ENCODE data around the gene CERS5. TPM values are rescaled to one million over a fixed set of nuclear protein-coding genes. Genes with fewer than 3 reads are reported as not detected.

Gene CERS5
- total RNA-seq, 1 donor from 2014 or later, result 64.9 TPM

DNA sequence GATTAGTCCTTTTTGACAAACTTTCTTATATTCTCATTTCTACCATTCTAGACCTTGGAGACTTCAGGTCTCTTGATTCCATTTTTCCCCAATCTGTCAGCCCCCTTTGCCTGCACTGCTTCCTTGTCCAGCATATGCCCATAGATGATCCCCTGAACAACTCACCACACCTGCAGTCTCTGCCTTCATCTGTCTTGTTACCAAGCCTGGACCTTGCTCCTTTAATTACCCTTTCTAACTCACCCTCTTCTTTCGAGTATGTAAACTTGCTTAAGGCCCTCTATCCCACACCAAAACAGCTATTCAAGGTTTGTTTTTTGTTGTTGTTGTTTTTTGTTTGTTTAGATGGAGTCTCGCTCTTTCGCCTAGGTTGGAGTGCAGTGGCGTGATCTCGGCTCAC is 45.5 kb downstream of the CERS5 start:
- Mint-ChIP-seq H3K9me3 (no peaks in the 10 kb centered on the region), H3K4me1 (peaks cover 32% of the 10 kb centered on the region), H3K4me3 (no peak overlapping the region), H3K27ac (no peak overlapping the region), H3K27me3 (no peaks in the 10 kb centered on the region), H3K36me3 (ENCODE audit: low read depth) (peaks cover 73% of the 10 kb centered on the region)
- intact Hi-C loops (cut with micrococcal nuclease), result no loop called here
- POLR2A ChIA-PET, result interaction anchor here (1.3 kb wide), 1 partner anchor 46 kb away, joined by 4 read pairs; the partner anchor contains the start of gene CERS5
- TF ChIP-seq, protein P1, sequence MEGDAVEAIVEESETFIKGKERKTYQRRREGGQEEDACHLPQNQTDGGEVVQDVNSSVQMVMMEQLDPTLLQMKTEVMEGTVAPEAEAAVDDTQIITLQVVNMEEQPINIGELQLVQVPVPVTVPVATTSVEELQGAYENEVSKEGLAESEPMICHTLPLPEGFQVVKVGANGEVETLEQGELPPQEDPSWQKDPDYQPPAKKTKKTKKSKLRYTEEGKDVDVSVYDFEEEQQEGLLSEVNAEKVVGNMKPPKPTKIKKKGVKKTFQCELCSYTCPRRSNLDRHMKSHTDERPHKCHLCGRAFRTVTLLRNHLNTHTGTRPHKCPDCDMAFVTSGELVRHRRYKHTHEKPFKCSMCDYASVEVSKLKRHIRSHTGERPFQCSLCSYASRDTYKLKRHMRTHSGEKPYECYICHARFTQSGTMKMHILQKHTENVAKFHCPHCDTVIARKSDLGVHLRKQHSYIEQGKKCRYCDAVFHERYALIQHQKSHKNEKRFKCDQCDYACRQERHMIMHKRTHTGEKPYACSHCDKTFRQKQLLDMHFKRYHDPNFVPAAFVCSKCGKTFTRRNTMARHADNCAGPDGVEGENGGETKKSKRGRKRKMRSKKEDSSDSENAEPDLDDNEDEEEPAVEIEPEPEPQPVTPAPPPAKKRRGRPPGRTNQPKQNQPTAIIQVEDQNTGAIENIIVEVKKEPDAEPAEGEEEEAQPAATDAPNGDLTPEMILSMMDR (IDR thresholded peaks at IDR 0.05), result no peak
- DNase-seq (no peak), ATAC-seq (ENCODE audit: low read depth) (no peak)
- CTCF ChIA-PET, result no interaction called here

DNA sequence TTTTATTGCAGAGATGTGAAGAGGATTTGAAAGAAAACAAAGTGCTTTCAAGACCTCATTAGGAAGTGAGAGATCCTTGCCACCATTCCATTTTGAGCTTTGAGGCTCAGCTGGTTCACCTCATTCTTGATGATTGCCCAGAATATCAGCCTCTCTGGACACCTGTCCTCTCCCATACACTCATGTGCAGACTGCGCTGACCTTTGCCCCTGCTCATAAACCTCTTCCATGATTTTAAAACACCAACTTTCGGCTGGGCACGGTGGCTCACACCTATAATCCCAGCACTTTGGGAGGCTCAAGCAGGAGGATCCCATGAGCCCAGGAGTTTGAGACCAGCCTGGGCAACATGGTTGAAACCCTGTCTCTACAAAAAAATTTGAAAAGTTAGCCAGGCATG is 46.2 kb downstream of the CERS5 start:
- ChIA-PET CTCF (no interaction called here), POLR2A (no interaction called here)
- ATAC-seq (ENCODE audit: low read depth) (no peak), DNase-seq (no peak)
- H3K27me3 Mint-ChIP-seq, result no peaks in the 10 kb centered on the region
- H3K4me3 Mint-ChIP-seq, result no peak overlapping the region
- H3K4me1 Mint-ChIP-seq, result peaks cover 36% of the 10 kb centered on the region
- intact Hi-C loops (cut with micrococcal nuclease), result no loop called here
- H3K27ac Mint-ChIP-seq, result no peak overlapping the region
- H3K9me3 Mint-ChIP-seq, result no peaks in the 10 kb centered on the region
- H3K36me3 Mint-ChIP-seq (ENCODE audit: low read depth), result peaks cover 78% of the 10 kb centered on the region
- TF ChIP-seq, protein P1 (IDR thresholded peaks at IDR 0.05), result no peak

DNA sequence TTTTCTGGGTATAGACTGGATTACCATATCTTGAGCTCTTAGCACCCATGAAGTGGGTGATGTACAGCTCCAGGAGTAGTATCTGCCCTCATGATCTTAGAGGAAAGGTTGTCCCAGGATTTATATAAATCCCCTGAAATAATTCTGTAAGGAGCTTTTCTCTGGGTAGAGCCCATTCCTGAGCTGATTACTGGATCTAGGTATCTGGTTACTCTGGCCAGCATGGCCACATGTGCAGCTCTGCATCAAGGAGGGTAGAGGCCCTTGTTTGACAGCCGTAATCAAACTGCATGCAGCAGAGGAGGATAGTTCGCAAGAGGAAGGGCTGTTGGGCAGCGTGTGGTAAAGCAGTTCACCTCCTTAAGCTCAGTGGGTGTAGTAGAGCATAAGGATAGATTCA is 46.6 kb downstream of the CERS5 start:
- Mint-ChIP-seq H3K4me1 (peaks cover 36% of the 10 kb centered on the region), H3K27me3 (no peaks in the 10 kb centered on the region), H3K27ac (no peak overlapping the region), H3K4me3 (no peak overlapping the region), H3K9me3 (no peaks in the 10 kb centered on the region), H3K36me3 (ENCODE audit: low read depth) (peaks cover 79% of the 10 kb centered on the region)
- ChIA-PET POLR2A (no interaction called here), CTCF (no interaction called here)
- DNase-seq, result no peak
- intact Hi-C loops (cut with micrococcal nuclease), result no loop called here
- ATAC-seq (ENCODE audit: low read depth), result no peak
- TF ChIP-seq, protein P1 (IDR thresholded peaks at IDR 0.05), result no peak

DNA sequence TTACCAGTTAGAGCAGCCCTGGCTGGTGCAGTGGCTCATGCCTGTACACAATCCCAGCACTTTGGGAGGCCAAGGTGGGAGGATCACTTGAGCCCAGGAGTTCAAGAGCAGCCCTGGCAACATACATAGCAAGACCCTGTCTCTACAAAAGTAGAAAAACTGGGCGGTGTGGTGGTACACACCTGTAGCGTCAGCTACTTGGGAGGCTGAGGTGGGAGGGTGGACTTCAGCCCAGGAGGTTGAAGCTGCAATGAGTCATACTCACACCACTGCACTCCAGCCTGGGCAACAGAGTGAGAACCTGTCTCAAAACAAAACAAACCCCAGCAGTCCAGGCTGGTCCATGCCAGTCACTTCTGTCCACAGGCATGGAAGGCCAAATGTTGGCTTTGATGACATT is 47.8 kb downstream of the CERS5 start:
- POLR2A ChIA-PET, result no interaction called here
- H3K4me3 Mint-ChIP-seq, result no peak overlapping the region
- H3K27ac Mint-ChIP-seq, result no peak overlapping the region
- CTCF ChIA-PET, result interaction anchor here (0.6 to 2.0 kb wide), 2 partner anchors 13 to 31 kb away, joined by 3 to 6 read pairs; no protein-coding TSS in a partner anchor
- DNase-seq (no peak), ATAC-seq (ENCODE audit: low read depth) (no peak)
- intact Hi-C loops (cut with micrococcal nuclease), result no loop called here
- TF ChIP-seq, protein P1 (IDR thresholded peaks at IDR 0.05), result no peak
- peaks cover 28% of the 10 kb centered on the region for H3K4me1 Mint-ChIP-seq
- H3K27me3 Mint-ChIP-seq, result no peaks in the 10 kb centered on the region
- H3K36me3 Mint-ChIP-seq (ENCODE audit: low read depth), result peaks cover 71% of the 10 kb centered on the region
- no peaks in the 10 kb centered on the region for H3K9me3 Mint-ChIP-seq

DNA sequence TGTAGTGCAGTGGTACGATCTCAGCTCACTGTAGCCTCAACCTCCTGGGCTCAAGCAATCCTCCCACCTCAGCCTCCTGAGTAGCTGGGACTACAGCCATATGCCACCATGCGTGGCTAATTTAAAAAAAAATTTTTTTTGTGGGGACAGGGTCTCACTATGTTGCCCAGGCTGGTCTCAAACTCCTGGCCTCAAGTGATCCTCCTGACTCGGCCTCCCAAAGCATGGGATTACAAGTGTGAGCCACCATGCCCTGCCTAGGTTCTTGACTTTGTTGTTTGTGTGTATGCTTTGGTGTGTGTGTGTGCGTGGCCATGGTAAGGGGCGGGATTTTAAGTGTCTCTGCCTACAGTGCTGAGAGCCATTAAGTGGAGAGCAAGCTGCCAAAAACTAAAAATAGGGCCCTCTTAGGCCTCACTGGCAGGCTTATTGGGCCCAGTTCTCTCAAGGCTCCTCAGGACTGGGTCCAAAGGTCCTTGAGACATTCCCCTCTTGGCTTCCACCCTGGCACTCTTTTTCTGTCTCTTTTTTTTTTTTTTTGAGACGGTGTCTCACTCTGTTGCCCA is 50.0 kb downstream of the CERS5 start:
- ATAC-seq (ENCODE audit: low read depth), result no peak
- H3K4me1 Mint-ChIP-seq, result peaks cover 39% of the 10 kb centered on the region

More for the DNA sequence above, 50.0 kb downstream of the CERS5 start:
- ChIA-PET CTCF (no interaction called here), POLR2A (no interaction called here)
- TF ChIP-seq, protein P1 (IDR thresholded peaks at IDR 0.05), result no peak
- Mint-ChIP-seq H3K27me3 (no peaks in the 10 kb centered on the region), H3K27ac (no peak overlapping the region), H3K9me3 (no peaks in the 10 kb centered on the region), H3K4me3 (no peak overlapping the region), H3K36me3 (ENCODE audit: low read depth) (peaks cover 61% of the 10 kb centered on the region)
- intact Hi-C loops (cut with micrococcal nuclease), result no loop called here
- DNase-seq, result no peak

Measured in activated B cell treated with CpG ODN at 0.5 μM for 24 hours (primary cell).